Panc1 (cell line): Measurements from ENCODE around the gene CIB1. TPM values are rescaled to one million over a fixed set of nuclear protein-coding genes. Genes with fewer than 3 reads are reported as not detected.
A peak's percentile ranks its signal among the peaks of the same experiment; 100 is the strongest.
"Not testable (repeated sequence)": the region's sequence is repeated elsewhere in the genome, so short reads cannot be mapped to it uniquely, and the experiment has no call there.

Experiments
- ATAC-seq: fragments of 200-7000 bp; cut with Tn5 transposase; 2 replicates; pipeline ENCODE4 v1.9.1; 2020; ENCODE audit warnings: mild to moderate bottlenecking, moderate library complexity
- Bru-seq: library from RNA; stranded (reverse); fragments of 400-500 nt; gene quantifications from one replicate; lab custom pipeline; 2021; lab: Mats Ljungman, UMichigan
- BruChase-seq, 2 experiments: library from RNA; stranded (reverse); fragments of 400-500 nt; gene quantifications; one replicate each; lab custom pipeline; 2021; lab: Mats Ljungman, UMichigan
- BruUV-seq: library from RNA; stranded (reverse); fragments of 400-500 nt; replicated peaks from 2 replicates; lab custom pipeline; 2021; lab: Mats Ljungman, UMichigan
- CTCF ChIA-PET: fragments of 300-600 bp; sonication (Branson Sonifier 250); formaldehyde crosslinking; loops from one replicate; lab custom pipeline; 2022; ENCODE audit warnings: antibody characterized with exemption; lab: Charles Lee
- POLR2A ChIA-PET: fragments of 300-600 bp; sonication (Branson Sonifier 250); formaldehyde crosslinking; loops from one replicate; lab custom pipeline; 2022; ENCODE audit warnings: antibody characterized with exemption; lab: Charles Lee
- DNase-seq: peaks from one replicate; pipeline ENCODE4 v3.0.0-alpha.2; 2010; ENCODE audit warnings: low read depth, low spot score
- H3K27ac ChIP-seq: 2 replicates; pipeline ENCODE4 v1.5.1; 2011; ENCODE audit warnings: mild to moderate bottlenecking, low read length, inconsistent platforms
- H3K27me3 ChIP-seq: fragments of 200-500 bp; sonication (Bioruptor generic); 2 replicates; pipeline ENCODE4 v1.6.0; 2014; ENCODE audit warnings: low read length, inconsistent platforms; ENCODE audit not compliant: control insufficient read depth, insufficient read depth
- H3K36me3 ChIP-seq: fragments of 200-500 bp; sonication (Bioruptor generic); 2 replicates; pipeline ENCODE4 v1.5.1; 2014; ENCODE audit warnings: inconsistent platforms, mild to moderate bottlenecking, low read length, moderate library complexity; ENCODE audit not compliant: control insufficient read depth, insufficient read depth
- H3K4me1 ChIP-seq: 2 replicates; pipeline ENCODE4 v1.5.1; 2011; ENCODE audit warnings: inconsistent platforms, mild to moderate bottlenecking, low read length, moderate library complexity; ENCODE audit not compliant: control insufficient read depth, insufficient read depth
- H3K4me3 ChIP-seq, 2 experiments: 2 replicates each; pipeline ENCODE4 v1.5.1; 2011 to 2012; ENCODE audit warnings: low read depth in 2 of 2, low read length in 2 of 2, mild to moderate bottlenecking in 2 of 2, inconsistent platforms in 1 of 2, moderate library complexity in 1 of 2
- H3K9me3 ChIP-seq: fragments of 200-500 bp; sonication (Bioruptor generic); 2 replicates; pipeline ENCODE4 v1.5.1; 2014; ENCODE audit warnings: low read depth, mild to moderate bottlenecking, inconsistent platforms, low read length, moderate library complexity; ENCODE audit not compliant: control insufficient read depth, insufficient read depth
- POLR2AphosphoS5 ChIP-seq: IDR thresholded peaks from 2 replicates; pipeline ENCODE4 v1.6.1; 2012; ENCODE audit warnings: mild to moderate bottlenecking, low read depth, low read length, moderate library complexity
- SIN3A ChIP-seq: IDR thresholded peaks from 2 replicates; pipeline ENCODE4 v1.6.1; 2012; ENCODE audit warnings: low read depth, mild to moderate bottlenecking, low read length, moderate library complexity, borderline replicate concordance; ENCODE audit not compliant: insufficient read depth
- TCF7L2 ChIP-seq: IDR thresholded peaks from 2 replicates; pipeline ENCODE4 v1.6.1; 2011; ENCODE audit warnings: mild to moderate bottlenecking, low read depth, low read length, inconsistent platforms
- in situ Hi-C: cut with HindIII; loops from 2 replicates; pipeline ENCODE4 v1.10.0; 2016; ENCODE audit warnings: low sequenced_read_pairs, low pct_unique_long_range_greater_than_20kb
- intact Hi-C: fragments of 100-400 bp; cut with micrococcal nuclease; formaldehyde crosslinking; loops from one replicate; pipeline ENCODE4 v1.10.0; 2022; ENCODE audit not compliant: unreplicated experiment
- long read RNA-seq: library from polyadenylated mRNA; unstranded; transcript quantifications from one replicate; pipeline ENCODE4 v2.0.0, GENCODE V29; 2021; ENCODE audit not compliant: unreplicated experiment
- polyA plus RNA-seq: library from polyadenylated mRNA; unstranded; fragments of >200 nt; gene quantifications from one replicate; pipeline ENCODE4 v1.2.1, GENCODE V29; 2012; ENCODE audit warnings: missing spikeins; ENCODE audit not compliant: insufficient read length
- total RNA-seq: library from RNA; stranded (reverse); gene quantifications from one replicate; pipeline ENCODE4 v1.2.1, GENCODE V29; 2021; ENCODE audit not compliant: unreplicated experiment
- TF ChIP-seq, protein P1 (sequence below), 2 experiments: IDR thresholded peaks; 2 replicates each; pipeline ENCODE4 v1.6.1; 2011 to 2012; ENCODE audit warnings: low read depth in 2 of 2, control low read depth in 1 of 2, low read length in 1 of 2, mild to moderate bottlenecking in 1 of 2, moderate library complexity in 1 of 2; ENCODE audit not compliant: insufficient read depth in 1 of 2
- TF ChIP-seq, protein P2 (sequence below): fragments of 450-650 bp; IDR thresholded peaks from 2 replicates; pipeline ENCODE4 v1.5.1; 2017; ENCODE audit warnings: mild to moderate bottlenecking

The CIB1 gene
- total RNA-seq (193 TPM), Bru-seq, nascent RNA (percentile 93 among the genes with signal in this experiment), BruChase-seq, experiment 1, labeled RNA remaining after a 2-hour chase (percentile 93 among the genes with signal in this experiment), BruChase-seq, experiment 2, labeled RNA remaining after a 6-hour chase (percentile 95 among the genes with signal in this experiment)
- 352 TPM for polyA plus RNA-seq
- long read RNA-seq, transcript CIB1-201 (7 exons, 1,247 nt), result major isoform, 187 of 321 reads
- long read RNA-seq, partial matches to known transcripts, result 64 of 321 reads
- long read RNA-seq, other reads (novel, unspliced or antisense), result 66 of 321 reads

DNA sequence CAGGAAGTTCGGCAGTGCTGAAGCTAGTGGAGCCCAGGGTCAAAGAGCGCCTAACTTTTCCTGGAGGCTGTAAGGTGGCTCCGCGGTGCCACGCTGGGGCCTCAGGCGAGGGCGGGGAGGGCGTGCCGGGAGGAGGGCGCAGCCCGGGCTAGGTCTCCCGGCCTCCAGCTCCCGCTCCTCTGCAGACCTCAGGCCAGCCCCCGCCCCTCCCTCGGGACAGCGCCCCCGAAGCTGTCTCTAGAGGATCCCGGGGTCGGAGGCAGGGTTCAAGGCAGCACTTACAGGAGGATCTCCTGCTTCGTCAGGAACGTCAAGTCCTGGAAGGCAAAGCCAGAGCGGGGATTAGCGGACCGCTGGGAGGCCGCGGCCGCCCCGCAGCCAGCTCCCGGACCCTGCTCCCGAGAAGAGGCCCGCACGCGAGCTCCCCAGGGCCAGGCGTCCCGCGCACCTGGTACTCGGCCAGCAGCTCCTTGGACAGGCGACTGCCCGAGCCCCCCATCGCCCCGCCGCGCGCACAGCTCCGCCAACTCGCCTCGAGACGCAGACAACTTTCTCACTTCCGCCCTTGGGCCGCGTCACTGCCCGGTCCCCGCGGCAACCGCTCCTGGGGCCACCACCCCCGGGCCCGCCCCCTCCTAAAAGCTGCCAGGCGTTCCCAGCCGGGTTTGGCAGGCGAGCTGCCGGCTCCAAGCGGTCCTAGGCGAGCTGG is at the start of gene CIB1:
TSS of gene CIB1 (minus strand) at position 555 of the 709 bp plus-strand sequence. CDS start at position 499, 56 bp downstream.
- Histone ChIP-seq H3K27me3 (no peaks in the 10 kb centered on the region), H3K4me1 (peaks cover 43% of the 10 kb centered on the region), H3K27ac (peak within 1 kb of the TSS; percentile 99), H3K9me3 (no peaks in the 10 kb centered on the region), H3K36me3 (no peaks in the 10 kb centered on the region; the same call in 1 of the 2 replicates), H3K4me3 (peak within 1 kb of the TSS; percentile 75 to 85)
- ChIA-PET CTCF (interaction anchor here (0.6 to 1.3 kb wide), 7 partner anchors 11 to 296 kb away, joined by 3 to 7 read pairs (median 4); partner anchors contain the start of gene CRTC3), POLR2A (interaction anchor here (0.6 to 1.9 kb wide), 12 partner anchors 9 to 421 kb away, joined by 3 to 10 read pairs (median 4); partner anchors contain the start of genes NGRN and TTLL13)
- BruUV-seq, result TSS peak; percentile 78
- ATAC-seq (peak; percentile 79), DNase-seq (no peak)
- intact Hi-C loops (no loop called here), in situ Hi-C loops (no loop called here)
- TF ChIP-seq POLR2AphosphoS5, result no peak; the same call in none of the 2 replicates
- TF ChIP-seq, protein P1, sequence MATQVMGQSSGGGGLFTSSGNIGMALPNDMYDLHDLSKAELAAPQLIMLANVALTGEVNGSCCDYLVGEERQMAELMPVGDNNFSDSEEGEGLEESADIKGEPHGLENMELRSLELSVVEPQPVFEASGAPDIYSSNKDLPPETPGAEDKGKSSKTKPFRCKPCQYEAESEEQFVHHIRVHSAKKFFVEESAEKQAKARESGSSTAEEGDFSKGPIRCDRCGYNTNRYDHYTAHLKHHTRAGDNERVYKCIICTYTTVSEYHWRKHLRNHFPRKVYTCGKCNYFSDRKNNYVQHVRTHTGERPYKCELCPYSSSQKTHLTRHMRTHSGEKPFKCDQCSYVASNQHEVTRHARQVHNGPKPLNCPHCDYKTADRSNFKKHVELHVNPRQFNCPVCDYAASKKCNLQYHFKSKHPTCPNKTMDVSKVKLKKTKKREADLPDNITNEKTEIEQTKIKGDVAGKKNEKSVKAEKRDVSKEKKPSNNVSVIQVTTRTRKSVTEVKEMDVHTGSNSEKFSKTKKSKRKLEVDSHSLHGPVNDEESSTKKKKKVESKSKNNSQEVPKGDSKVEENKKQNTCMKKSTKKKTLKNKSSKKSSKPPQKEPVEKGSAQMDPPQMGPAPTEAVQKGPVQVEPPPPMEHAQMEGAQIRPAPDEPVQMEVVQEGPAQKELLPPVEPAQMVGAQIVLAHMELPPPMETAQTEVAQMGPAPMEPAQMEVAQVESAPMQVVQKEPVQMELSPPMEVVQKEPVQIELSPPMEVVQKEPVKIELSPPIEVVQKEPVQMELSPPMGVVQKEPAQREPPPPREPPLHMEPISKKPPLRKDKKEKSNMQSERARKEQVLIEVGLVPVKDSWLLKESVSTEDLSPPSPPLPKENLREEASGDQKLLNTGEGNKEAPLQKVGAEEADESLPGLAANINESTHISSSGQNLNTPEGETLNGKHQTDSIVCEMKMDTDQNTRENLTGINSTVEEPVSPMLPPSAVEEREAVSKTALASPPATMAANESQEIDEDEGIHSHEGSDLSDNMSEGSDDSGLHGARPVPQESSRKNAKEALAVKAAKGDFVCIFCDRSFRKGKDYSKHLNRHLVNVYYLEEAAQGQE (IDR thresholded peaks at IDR 0.05; ENCODE audit: insufficient read depth in 1 of 2, low read depth in 2 of 2, low read length in 1 of 2), result no peak
- TF ChIP-seq, protein P2, sequence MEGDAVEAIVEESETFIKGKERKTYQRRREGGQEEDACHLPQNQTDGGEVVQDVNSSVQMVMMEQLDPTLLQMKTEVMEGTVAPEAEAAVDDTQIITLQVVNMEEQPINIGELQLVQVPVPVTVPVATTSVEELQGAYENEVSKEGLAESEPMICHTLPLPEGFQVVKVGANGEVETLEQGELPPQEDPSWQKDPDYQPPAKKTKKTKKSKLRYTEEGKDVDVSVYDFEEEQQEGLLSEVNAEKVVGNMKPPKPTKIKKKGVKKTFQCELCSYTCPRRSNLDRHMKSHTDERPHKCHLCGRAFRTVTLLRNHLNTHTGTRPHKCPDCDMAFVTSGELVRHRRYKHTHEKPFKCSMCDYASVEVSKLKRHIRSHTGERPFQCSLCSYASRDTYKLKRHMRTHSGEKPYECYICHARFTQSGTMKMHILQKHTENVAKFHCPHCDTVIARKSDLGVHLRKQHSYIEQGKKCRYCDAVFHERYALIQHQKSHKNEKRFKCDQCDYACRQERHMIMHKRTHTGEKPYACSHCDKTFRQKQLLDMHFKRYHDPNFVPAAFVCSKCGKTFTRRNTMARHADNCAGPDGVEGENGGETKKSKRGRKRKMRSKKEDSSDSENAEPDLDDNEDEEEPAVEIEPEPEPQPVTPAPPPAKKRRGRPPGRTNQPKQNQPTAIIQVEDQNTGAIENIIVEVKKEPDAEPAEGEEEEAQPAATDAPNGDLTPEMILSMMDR, result no peak
- TF ChIP-seq SIN3A, result peak; percentile 75
- no peak for TF ChIP-seq TCF7L2

DNA sequence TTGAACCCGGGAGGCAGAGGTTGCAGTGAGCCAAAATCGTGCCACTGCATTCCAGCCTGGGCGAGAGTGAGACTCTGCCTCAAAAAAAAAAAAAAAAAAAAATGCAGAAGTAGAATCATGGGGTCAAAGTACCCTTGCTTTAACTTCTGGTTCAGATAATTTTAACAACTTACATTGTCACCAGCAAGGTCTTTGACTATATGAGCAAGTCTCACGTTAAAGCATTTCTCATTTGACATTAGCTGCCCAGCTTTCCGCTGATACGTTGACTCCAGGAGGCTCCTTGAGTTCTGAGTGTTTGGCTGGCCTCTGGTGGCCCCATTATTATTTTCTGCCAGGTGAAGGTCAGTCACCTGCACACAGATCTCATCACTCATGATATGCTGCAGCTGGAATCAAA is 47.9 kb upstream of the CIB1 start:
- H3K4me1 ChIP-seq, H3K9me3 ChIP-seq, in situ Hi-C loops, intact Hi-C loops, CTCF ChIA-PET, POLR2A ChIA-PET, BruUV-seq, H3K27me3 ChIP-seq, H3K36me3 ChIP-seq, ATAC-seq, DNase-seq, H3K4me3 ChIP-seq, H3K27ac ChIP-seq: not testable (repeated sequence)

DNA sequence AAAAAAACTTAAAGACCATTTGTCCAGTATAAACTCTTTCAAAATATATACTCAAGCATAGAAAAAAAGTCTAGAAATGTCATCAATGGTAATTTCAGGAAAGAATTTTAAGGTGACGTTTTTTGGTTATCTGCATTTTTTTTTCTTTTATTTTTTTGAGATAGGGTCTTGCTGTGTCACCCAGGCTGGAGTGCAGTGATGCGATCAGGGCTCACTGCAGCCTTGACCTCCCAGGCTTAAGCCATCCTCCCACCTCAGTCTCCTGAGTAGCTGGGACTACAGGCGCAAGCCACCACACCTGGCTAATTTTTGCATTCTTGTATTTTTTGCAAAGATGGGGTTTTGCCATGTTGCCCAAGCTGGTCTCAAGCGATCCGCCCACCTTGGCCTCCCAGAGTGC is 47.0 kb upstream of the CIB1 start:
- DNase-seq, BruUV-seq, intact Hi-C loops, POLR2A ChIA-PET, H3K9me3 ChIP-seq, in situ Hi-C loops, H3K4me3 ChIP-seq, CTCF ChIA-PET, H3K27me3 ChIP-seq, H3K36me3 ChIP-seq, ATAC-seq, H3K27ac ChIP-seq, H3K4me1 ChIP-seq: not testable (repeated sequence)

DNA sequence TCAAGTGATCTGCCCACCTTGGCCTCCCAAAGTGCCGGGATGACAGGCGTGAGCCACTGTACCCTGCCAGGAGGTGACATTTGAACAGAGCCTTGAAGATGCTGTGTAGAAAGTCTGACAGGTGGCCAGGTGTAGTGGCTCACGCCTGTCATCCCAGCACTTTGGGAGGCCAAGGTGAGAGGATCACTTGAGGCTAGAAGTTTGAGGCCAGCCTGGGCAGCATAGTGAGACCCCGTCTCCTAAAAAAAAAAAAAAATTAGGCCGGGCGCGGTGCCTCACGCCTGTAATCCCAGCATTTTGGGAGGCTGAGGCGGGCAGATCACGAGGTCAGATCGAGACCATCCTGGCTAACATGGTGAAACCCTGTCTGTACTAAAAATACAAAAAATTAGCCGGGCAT is 44.7 kb upstream of the CIB1 start:
- H3K27me3 ChIP-seq, CTCF ChIA-PET, in situ Hi-C loops, H3K9me3 ChIP-seq, H3K4me1 ChIP-seq, H3K27ac ChIP-seq, intact Hi-C loops, ATAC-seq, H3K4me3 ChIP-seq, BruUV-seq, H3K36me3 ChIP-seq, DNase-seq: not testable (repeated sequence)
- POLR2A ChIA-PET, result interaction anchor here (0.6 kb wide), 1 partner anchor 277 kb away, joined by 4 read pairs; no protein-coding TSS in a partner anchor
